Measurements from ENCODE around the gene VASH1.

The VASH1 gene

GRCh38 chr14:76792422-76792821, 31.2 kb downstream of the VASH1 start:
- no peak for TF ChIP-seq EZH2 (IDR thresholded peaks at IDR 0.05; ENCODE audit: borderline replicate concordance, low read length)
- TF ChIP-seq, protein P1, sequence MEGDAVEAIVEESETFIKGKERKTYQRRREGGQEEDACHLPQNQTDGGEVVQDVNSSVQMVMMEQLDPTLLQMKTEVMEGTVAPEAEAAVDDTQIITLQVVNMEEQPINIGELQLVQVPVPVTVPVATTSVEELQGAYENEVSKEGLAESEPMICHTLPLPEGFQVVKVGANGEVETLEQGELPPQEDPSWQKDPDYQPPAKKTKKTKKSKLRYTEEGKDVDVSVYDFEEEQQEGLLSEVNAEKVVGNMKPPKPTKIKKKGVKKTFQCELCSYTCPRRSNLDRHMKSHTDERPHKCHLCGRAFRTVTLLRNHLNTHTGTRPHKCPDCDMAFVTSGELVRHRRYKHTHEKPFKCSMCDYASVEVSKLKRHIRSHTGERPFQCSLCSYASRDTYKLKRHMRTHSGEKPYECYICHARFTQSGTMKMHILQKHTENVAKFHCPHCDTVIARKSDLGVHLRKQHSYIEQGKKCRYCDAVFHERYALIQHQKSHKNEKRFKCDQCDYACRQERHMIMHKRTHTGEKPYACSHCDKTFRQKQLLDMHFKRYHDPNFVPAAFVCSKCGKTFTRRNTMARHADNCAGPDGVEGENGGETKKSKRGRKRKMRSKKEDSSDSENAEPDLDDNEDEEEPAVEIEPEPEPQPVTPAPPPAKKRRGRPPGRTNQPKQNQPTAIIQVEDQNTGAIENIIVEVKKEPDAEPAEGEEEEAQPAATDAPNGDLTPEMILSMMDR (IDR thresholded peaks at IDR 0.05; ENCODE audit: low read length), result no peak
- Histone ChIP-seq H3K9ac (ENCODE audit: low read length) (no peak overlapping the region), H3K4me3 (ENCODE audit: low read depth, low read length, poor library complexity, severe bottlenecking) (no peak overlapping the region), H4K20me1 (ENCODE audit: insufficient read depth, low read length) (no peaks in the 10 kb centered on the region), H3K27me3 (ENCODE audit: insufficient read depth, low read length) (no peaks in the 10 kb centered on the region), H3K27ac (ENCODE audit: low read depth, low read length, poor library complexity, severe bottlenecking) (no peak overlapping the region), H2AFZ (ENCODE audit: low read length) (no peak overlapping the region), H3K4me1 (ENCODE audit: insufficient read depth, low read length, severe bottlenecking) (no peaks in the 10 kb centered on the region), H3F3A (ENCODE audit: insufficient read depth, low read length) (no peaks in the 10 kb centered on the region), H3K79me2 (ENCODE audit: insufficient read depth, low read length) (no peaks in the 10 kb centered on the region), H3K36me3 (ENCODE audit: insufficient read depth, low read length) (peaks cover 66% of the 10 kb centered on the region), H3K9me2 (ENCODE audit: low read depth, low read length) (no peaks in the 10 kb centered on the region), H3K9me3 (ENCODE audit: low read length) (no peaks in the 10 kb centered on the region), H3K4me2 (ENCODE audit: low read length) (no peak overlapping the region)

GRCh38 chr14:76793324-76793723, 32.1 kb downstream of the VASH1 start:
- Histone ChIP-seq H3K9me3 (ENCODE audit: low read length) (no peaks in the 10 kb centered on the region), H3K9me2 (ENCODE audit: low read depth, low read length) (no peaks in the 10 kb centered on the region), H3K79me2 (ENCODE audit: insufficient read depth, low read length) (no peaks in the 10 kb centered on the region), H3F3A (ENCODE audit: insufficient read depth, low read length) (no peaks in the 10 kb centered on the region), H2AFZ (ENCODE audit: low read length) (no peak overlapping the region), H3K4me3 (ENCODE audit: low read depth, low read length, poor library complexity, severe bottlenecking) (no peak overlapping the region), H3K4me1 (ENCODE audit: insufficient read depth, low read length, severe bottlenecking) (no peaks in the 10 kb centered on the region), H3K27ac (ENCODE audit: low read depth, low read length, poor library complexity, severe bottlenecking) (no peak overlapping the region), H3K4me2 (ENCODE audit: low read length) (no peak overlapping the region), H3K36me3 (ENCODE audit: insufficient read depth, low read length) (peaks cover 63% of the 10 kb centered on the region), H4K20me1 (ENCODE audit: insufficient read depth, low read length) (no peaks in the 10 kb centered on the region), H3K27me3 (ENCODE audit: insufficient read depth, low read length) (no peaks in the 10 kb centered on the region), H3K9ac (ENCODE audit: low read length) (no peak overlapping the region)
- TF ChIP-seq, protein P1 (IDR thresholded peaks at IDR 0.05; ENCODE audit: low read length), result no peak
- TF ChIP-seq EZH2 (IDR thresholded peaks at IDR 0.05; ENCODE audit: borderline replicate concordance, low read length), result no peak

- Histone ChIP-seq H3K36me3 (ENCODE audit: insufficient read depth, low read length) (peaks cover 57% of the 10 kb centered on the region), H3K9ac (ENCODE audit: low read length) (no peak overlapping the region), H3K4me2 (ENCODE audit: low read length) (no peak overlapping the region), H3F3A (ENCODE audit: insufficient read depth, low read length) (no peaks in the 10 kb centered on the region), H3K27ac (ENCODE audit: low read depth, low read length, poor library complexity, severe bottlenecking) (no peak overlapping the region), H3K9me2 (ENCODE audit: low read depth, low read length) (no peaks in the 10 kb centered on the region), H3K9me3 (ENCODE audit: low read length) (no peaks in the 10 kb centered on the region), H3K27me3 (ENCODE audit: insufficient read depth, low read length) (no peaks in the 10 kb centered on the region), H4K20me1 (ENCODE audit: insufficient read depth, low read length) (no peaks in the 10 kb centered on the region), H2AFZ (ENCODE audit: low read length) (no peak overlapping the region), H3K79me2 (ENCODE audit: insufficient read depth, low read length) (no peaks in the 10 kb centered on the region), H3K4me1 (ENCODE audit: insufficient read depth, low read length, severe bottlenecking) (no peaks in the 10 kb centered on the region), H3K4me3 (ENCODE audit: low read depth, low read length, poor library complexity, severe bottlenecking) (no peak overlapping the region)
- TF ChIP-seq EZH2 (IDR thresholded peaks at IDR 0.05; ENCODE audit: borderline replicate concordance, low read length), result no peak
These were observed 32.7 kb downstream of the VASH1 start for GRCh38 chr14:76793956-76794355.

GRCh38 chr14:76806446-76806845, 45.2 kb downstream of the VASH1 start:
- no peak overlapping the region for H3K9ac ChIP-seq (ENCODE audit: low read length)
- TF ChIP-seq, protein P1 (IDR thresholded peaks at IDR 0.05; ENCODE audit: low read length), result no peak
- TF ChIP-seq EZH2 (IDR thresholded peaks at IDR 0.05; ENCODE audit: borderline replicate concordance, low read length), result no peak
- no peaks in the 10 kb centered on the region for H3F3A ChIP-seq (ENCODE audit: insufficient read depth, low read length)
- H3K4me3 ChIP-seq (ENCODE audit: low read depth, low read length, poor library complexity, severe bottlenecking), result no peak overlapping the region
- H3K4me1 ChIP-seq (ENCODE audit: insufficient read depth, low read length, severe bottlenecking), result peaks cover 11% of the 10 kb centered on the region
- no peaks in the 10 kb centered on the region for H3K9me2 ChIP-seq (ENCODE audit: low read depth, low read length)
- H3K9me3 ChIP-seq (ENCODE audit: low read length), result no peaks in the 10 kb centered on the region
- no peak overlapping the region for H2AFZ ChIP-seq (ENCODE audit: low read length)
- no peaks in the 10 kb centered on the region for H3K27me3 ChIP-seq (ENCODE audit: insufficient read depth, low read length)
- peaks cover 73% of the 10 kb centered on the region for H3K36me3 ChIP-seq (ENCODE audit: insufficient read depth, low read length)
- H3K27ac ChIP-seq (ENCODE audit: low read depth, low read length, poor library complexity, severe bottlenecking), result no peak overlapping the region
- H4K20me1 ChIP-seq (ENCODE audit: insufficient read depth, low read length), result no peaks in the 10 kb centered on the region
- no peak overlapping the region for H3K4me2 ChIP-seq (ENCODE audit: low read length)
- no peaks in the 10 kb centered on the region for H3K79me2 ChIP-seq (ENCODE audit: insufficient read depth, low read length)
